GM21447 (cell line): ENCODE results near the gene KASH5.
"Not testable (repeated sequence)": the region's sequence is repeated elsewhere in the genome, so short reads cannot be mapped to it uniquely, and the experiment has no call there.

Source experiments
- ATAC-seq: cut with Tn5 transposase; IDR thresholded peaks from one replicate; pipeline ENCODE4 v1.9.1; 2021; ENCODE audit not compliant: unreplicated experiment

The KASH5 gene

DNA sequence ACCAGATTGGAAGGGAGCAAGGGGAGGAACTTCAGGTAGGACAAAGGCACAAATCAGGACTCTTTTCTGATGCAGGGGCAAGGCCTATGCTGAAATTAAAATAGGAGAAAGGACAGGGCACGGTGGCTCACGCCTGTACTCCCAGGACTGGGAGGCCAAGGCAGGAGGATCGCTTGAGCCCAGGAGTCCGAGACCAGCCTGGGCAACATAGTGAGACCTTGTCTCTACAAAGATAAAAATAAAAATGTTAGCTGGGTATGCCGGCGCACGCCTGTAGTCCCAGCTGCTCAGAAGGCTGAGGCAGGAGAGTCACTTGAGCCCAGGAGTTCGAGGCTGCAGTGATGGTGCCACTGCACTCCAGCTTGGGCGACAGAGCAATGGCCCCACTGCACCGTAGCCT is 47.6 kb downstream of the KASH5 start:
- ATAC-seq = no peak

DNA sequence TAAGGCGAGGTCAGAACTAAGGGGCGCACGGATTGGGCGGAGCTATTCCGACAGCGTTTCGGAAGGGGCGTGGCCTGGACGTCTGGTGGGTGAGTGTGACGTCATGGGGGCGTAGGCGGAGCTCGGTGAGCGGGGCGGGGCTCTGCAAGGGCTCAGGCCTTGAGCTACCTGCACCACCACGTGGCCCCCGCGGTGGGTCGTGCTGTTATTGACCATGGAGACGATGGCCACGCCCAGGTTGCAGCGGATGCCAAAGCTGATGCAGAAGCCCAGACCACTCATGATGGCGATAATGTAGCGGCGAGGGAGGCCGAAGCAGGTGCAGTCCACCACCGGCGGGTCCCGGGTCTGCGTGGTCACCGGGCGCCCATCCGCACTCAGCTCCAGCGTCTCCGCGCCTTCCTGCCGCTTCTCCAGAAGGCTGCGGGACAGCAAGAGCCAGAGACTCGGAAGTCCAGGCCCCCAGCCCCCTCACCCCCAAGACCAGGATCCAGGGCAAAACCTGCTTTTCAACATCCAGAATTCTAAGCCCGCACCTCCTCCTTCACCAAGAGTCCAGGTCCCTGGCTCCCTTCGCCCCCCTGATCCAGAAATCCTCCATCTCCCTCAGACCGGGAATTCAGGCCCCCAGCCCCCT is 48.5 kb downstream of the KASH5 start:
- ATAC-seq = no peak

DNA sequence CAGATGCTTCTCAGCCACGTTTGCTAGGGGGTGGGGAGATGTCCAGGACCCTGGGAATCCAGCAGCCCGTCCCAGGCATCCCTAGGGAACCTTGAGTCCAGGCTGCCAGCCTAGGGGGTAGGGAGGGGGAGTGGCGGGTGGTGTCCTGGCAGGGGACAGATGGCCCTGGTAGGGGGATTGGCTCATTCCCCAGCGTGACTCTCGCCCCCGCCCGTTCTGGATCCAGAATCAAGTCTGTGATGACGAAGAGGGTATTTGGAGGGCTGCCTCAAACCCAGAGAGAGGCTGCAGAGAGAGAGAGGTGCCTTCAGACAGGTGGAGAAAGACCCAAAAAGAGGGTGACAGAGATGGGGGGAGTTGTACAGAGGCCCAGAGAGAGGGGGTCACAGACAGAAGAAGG is 49.2 kb downstream of the KASH5 start:
- no peak for ATAC-seq

DNA sequence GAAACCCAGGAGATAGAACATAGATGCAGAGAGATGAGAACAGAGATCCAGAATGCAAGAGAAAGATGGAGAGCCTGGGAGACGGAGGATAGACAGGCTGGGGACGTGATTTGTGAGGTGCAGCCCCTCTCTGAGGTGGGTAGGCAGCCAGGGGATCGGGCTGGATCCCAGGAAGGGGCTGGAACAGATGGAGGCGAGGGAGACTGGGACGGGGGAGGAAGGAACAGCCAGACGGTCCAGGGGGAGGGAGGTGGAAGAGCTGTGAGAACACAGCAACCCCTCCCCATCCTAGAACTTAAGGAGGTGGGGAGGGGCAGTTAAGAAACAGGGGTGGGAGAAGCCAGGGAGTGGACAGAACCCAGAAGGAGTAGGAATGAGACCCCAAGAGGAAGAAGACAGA is 50.2 kb downstream of the KASH5 start:
- ATAC-seq = no peak

DNA sequence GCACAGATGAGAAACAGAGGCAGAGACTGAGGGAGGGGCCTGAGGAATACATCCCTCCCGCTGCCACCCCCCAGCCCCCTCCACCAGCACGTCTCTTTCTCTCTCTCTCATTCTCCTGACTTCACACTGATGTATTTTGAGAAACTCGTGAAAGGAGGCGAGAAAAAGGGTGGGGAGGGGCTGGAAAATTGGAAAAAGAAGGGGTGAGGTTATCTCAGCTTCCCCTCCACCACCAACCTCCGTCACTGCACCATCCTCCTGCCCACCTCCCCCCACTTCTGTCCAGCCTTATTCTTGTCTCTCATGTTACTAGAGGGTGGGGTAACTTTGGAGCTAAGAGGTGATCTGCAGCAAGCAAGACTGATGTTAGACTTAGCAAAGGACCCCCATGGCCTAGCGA is 51.8 kb downstream of the KASH5 start:
- no peak for ATAC-seq

DNA sequence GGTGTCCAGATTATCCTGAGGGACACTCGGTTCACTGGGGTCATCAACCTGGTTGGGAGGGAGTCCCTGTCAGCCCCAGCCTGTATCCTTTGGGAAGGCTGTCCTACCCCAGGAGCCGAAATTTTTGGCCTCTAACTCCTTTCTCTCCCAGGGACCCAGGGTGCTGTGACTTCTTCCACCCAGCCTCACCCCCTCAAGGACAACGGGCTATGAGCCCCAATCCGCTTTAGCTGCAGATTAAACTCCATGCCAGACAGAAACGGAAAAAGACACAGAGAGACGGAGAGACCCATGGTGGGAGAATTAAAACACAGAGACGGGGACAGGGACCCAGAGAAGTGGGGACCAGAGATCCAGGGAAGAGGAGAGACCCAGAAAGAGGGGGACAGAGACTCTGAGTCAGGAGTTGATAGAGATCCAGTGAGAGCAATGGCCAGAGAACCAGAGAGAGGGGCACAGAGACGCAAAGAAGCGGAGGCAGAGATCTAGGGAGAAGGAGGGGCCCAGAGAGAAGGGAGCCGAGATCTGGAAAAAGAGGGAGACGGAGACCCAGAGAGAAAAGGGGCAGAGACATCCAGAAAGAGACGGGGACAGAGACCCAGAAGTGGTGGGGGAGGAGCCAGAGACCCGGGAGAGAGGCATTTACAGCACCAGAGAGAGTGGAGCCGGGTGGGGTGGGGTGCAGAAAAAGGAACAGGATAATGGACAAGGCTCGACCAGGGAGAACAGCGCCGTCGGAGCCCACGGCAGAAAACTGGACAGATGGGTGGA is 52.6 kb downstream of the KASH5 start:
- no peak for ATAC-seq

DNA sequence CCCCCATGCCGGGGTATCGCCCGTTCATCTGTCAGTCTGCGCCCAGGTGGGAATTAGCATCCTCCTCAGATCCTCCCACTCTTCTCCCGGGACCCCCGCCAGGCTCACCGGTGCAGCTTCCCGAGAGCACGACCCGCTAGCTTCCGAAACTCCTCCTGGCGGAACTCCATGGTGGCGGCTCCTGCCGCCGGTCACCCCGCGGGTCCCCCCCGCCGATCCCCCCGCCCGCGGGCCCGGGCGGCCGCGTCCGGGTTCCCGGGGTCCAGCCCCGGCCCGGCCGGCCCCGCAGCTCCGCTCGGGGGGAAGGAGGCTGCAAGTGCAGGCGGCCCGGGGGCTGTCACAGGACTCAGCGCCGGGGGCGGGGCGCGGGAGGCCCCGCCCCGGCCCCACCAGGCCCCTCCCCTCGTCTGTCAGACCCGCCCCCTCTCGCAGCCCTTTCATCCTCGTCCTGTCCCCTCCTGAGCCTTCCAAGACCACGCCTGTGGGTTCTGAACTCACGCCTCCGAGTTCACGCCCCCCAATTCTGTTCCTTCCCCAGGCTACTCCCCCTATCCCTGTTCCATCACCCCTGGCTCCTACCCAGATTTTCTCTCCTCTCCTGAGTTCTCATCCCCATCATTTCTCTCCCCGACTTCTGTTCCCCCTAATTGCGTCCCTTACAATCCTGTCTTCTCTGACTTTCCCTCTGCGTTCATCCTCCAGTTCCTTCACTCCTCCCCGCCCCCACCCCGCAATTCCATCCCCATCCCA is 53.3 kb downstream of the KASH5 start, which contains the start of gene SLC17A7:
Gene SLC17A7 (minus strand): TSS at position 318 of the 750 bp plus-strand sequence. CDS start 148 bp downstream, at position 170.
- ATAC-seq = no peak

DNA sequence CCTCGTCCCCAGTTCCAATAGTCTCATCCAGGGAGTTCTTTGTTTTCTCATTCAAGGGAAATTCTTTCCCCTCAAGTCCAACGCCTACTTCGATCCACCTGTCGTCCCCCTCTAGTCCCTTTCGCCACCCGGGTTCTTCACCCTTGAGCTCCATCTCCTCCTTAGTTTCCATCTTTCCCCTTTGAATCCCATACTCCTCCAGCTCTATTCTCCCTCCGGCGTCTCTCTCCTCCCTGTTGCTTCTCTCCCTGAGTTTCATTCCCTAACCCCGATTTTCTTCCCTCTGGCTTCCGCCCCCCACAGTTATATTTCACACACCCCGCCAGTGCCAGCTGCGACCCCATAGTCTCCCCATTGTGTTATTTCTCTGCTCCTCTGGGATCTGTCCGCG is 53.9 kb downstream of the KASH5 start:
- ATAC-seq = no peak

DNA sequence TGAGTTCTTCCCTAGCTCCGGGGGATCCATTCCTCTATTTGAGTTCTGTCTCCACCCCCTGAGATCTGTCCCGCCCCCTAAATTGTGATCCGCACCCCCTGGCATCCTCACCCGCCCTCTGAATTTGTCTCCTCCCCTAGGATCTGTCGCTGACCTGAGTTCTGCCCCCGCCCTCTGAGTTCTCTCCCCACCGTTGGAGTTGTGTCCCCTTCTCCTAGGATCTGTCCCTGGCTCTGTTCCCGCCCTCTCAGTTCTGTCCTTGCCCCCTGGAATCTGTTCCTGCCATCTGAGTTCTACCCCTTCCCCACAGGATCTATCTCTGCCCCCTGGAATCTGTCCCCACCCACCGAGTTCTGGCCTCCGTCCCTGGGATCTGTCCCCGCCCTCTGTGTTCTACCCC is 54.3 kb downstream of the KASH5 start:
- ATAC-seq = no peak

DNA sequence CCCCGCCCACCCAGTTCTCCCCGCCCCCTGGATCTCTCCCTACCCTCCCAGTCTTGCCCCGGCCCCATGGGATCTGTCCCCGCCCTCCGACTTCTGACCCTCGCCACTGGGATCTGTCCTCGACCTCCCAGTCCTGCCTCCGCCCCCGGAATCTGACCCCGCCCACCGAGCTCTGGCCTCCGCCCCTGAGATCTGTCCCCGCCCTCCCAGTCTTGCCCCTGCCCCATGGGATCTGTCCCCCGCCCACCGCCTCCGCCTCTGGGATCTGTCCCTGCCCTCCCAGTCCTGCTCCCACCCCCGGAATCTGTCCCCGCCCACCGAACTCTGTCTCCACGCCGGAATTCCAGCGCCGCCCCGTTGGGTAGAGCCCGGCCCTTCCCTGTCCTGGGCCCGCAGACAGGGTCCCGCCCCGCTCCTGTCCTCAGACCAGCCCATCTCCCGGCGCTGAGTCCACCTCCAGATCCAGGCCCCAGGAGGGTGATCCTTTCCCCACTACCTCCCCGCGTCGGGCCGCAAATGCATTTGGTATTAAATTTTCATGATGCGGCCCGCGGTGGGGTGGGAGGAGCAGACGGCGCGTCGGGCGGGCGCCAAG is 54.8 kb downstream of the KASH5 start:
- ATAC-seq = peak; percentile 1

DNA sequence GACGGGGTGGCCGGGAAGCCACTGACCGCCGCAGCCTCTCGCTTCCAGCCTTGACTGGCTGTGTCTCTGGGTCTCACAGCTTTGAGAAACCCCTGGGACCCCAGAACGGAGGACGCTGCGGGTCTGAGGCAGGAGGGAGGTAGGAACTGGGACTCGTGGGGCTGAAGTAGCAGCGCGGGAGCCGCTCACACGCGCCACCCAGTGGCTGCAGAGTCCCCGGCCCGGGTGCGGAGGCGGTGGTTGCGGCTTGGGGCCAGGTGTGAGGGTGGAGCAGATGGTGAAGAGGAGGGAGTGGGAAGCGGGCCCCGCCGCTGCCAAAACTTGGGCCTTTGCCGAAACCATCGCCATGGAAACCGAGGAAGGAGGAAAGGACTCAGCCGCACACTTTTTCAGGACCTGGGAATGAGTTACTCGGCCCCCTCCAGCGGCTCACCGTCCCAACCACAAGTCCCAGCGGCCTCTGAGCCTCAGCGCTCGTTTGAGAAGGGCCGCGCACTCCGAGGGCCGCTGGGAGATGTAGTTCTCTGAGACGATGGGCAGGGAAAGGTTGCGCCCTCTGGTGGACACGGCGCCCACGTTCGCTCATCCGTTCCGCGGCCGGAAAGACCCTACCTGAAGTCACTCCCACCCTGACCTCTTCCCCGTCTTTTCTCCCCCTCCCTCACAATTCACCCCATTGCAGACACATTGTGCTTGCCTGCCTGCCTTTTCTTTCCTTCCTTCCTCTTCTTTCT is 55.5 kb downstream of the KASH5 start:
- ATAC-seq = peak; percentile 77

DNA sequence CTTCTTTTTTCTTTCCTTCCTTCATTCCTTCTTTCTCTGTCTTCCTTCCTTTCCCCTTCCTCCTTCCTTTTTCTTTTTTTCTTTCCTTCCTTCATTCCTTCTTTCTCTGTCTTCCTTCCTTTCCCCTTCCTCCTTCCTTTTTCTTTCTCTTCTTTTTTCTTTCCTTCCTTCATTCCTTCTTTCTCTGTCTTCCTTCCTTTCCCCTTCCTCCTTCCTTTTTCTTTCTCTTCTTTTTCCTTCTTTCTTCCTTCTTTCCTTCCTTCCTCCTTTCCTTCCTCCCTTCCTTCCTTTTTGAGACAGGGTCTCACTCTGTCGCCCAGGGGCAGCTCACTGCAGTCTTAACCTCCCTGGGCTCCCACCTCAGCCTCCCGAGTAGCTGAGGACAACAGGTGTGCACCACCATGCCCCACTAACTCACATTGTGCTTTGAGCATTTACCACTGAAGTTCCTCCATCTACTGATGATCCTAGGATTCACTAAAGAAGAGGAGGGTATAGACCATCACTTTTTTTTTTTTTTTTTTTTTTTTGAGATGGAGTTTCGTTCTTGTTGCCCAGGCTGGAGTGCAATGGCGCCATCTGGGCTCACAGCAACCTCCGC is 56.2 kb downstream of the KASH5 start:
- not testable (repeated sequence) for ATAC-seq

DNA sequence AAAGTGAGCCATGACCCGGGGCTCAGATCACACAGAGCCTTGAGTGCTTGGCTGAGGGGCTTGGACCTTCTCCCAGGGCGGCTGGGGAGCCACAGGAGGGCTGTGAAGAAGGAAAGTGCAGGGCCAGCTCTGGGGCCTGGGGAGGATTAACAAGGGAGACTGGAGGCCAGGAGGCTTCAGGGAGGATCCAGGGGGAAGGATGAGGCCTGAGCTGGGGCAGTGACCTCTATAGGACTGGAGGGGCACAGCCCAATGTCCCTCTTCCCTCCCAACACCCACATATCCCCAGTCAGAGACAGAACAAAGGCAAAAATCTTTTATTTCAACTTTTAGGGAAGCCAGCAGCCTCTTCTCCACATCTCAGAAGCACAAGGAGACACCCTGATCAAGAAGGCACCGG is 57.9 kb downstream of the KASH5 start:
- no peak for ATAC-seq

DNA sequence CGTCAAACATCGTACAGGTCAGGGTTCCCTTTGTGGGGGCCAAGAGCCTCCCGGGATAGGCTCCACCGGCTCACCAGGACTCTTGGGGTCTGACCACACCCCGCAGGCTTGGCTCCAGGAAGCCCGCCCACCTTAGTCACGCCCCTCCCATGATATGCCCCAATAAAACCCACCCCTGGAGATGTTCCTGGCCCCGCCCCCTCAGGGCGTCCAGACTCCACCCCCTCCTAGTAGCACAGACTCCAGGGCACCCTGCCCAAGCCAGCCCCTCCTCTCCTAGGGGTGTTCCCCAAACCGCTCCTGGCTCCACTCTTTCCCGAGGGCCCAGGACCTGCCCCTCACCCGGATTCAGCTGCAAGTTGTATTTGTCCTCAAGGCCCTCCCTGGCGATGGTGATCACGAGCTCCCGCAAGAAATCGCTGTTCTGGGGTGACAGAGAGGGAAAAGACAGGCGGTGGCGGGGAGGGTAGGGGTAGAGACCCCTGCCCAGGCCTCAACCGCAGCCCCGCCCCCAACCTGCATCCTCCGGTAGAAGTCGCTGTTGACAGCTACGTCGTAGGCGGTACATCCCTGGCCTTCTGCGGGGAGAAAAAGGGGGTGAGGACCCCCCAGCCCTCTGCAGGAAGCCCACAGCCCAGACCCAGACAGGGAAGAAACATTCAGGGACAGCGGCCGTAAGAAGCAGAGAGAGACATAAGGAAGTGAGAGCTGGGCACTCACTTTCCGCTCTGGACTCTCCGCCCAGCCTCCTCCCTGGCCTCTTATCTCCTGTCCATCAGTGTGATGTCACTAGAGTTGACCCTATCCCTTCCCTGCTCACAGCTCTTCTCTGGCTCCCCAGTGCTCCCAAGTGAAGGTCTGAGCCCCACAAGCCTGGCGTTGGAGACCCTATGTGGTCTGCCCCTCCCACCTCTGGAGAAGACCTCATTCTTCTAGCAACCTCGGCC is 59.7 kb downstream of the KASH5 start:
- ATAC-seq = no peak

DNA sequence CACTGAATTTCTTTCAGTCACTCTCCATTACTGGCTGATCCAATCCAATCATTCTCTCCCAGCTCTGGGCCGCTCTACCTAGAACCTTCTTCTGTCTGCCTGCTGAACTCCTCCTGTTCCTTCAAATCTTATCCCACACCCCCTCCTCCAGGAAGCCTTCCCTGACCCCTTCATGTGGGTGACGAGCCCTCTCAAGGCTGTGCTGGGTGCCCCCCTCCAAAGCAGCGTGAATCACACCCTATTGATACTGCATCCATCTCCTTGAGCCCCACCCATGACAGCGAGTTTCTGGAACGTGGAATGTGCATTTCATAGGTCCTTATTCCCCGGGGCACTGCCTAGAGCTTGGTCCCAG is 60.4 kb downstream of the KASH5 start:
- no peak for ATAC-seq

DNA sequence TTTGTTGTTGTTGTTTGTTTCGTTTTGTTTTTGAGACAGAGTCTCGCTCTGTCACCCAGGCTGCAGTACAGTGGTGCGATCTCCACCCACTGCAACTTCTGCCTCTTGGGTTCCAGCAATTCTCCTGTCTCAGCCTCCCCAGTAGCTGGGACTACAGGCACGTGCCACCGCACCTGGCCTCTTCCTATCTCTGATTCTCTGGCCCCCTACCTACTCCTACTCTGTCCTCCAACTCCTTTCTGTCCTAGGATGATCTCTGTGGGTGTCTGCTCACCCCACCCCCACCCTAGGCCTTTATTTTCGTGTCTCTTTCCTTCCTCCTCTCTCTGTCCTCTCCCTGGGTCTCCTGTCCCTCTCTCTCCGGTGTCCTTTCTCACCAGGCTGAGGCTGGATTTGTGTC is 62.4 kb downstream of the KASH5 start:
- ATAC-seq = no peak

DNA sequence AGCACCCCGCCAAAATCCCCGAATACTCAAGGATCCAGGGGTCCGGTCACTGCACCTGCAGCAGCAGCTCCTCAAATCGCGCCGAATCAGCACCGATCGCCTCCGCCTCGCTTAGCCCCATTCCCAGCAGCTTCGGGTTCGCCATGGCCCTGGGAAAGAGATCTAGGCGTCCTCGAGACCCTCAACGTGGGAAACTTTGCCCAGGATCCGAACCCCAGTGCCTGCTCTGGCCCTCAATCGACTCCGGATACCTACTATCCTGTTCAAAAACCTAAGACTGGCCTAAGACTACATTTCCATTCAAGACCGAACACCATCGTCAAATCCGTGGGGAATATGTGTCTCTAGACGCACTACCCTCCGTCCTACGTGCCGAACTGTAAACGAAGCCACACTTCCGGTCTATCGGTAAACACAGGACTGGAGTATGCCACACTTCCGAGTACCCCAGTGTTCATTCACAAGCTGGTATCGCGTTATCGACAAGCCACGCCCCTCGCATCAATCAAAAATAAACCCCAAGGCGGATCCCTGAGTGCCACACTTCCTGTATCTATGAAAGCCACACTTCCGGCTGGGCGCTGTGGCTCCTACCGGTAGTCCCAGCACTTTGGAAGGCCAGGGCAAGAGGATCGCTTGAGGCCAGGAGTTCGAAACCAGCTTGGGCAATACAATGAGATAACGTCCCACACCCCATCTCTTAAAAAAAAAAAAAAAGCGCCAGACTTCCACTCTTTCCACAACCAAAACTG is 63.6 kb downstream of the KASH5 start, which contains the start of gene PIH1D1:
Gene PIH1D1 (minus strand): TSS at position 385 of the 752 bp plus-strand sequence. CDS start 240 bp downstream, at position 145.
- ATAC-seq = peak; percentile 49

DNA sequence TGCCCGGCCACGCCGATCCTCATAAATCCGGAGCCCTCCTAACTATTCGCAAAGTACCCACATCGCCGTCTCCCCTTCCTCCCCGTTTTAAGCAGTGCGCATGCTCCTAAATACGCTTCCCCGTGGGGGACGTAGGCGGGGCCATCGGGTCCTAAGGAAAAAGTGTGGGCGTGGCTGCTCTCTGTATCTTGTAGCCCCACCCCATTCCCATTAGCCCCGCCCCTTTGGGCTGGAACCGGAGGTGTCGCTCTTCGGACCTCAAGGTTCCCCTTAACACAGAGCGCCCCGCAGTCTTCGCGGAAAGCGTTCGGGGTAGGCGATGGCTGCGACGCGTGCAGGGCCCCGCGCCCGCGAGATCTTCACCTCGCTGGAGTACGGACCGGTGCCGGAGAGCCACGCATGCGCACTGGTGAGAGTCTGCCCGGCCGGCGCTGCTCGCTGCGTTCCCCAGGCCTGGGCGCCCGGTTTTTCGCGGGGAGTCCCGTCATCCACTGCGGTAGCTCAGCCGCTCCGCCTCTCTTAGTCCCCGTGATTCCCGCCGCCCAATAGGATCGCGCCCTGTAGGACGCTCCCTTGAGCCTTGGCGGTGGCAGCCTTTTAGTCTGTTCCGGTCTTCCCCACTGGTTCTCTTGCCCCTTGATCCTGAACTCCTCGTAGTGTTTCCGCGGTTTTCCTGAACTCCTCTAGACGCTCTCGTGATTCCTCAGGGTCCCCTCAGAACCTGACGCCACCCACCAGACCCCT is 65.1 kb downstream of the KASH5 start, which contains the start of gene ALDH16A1:
Gene ALDH16A1 (plus strand): TSS at position 213 of the 744 bp plus-strand sequence. CDS start 107 bp downstream, at position 320.
- peak; percentile 79 for ATAC-seq
